Vagina (tissue), 2 donors: Measurements from ENCODE around the gene TPRKB.
"Not testable (repeated sequence)": the region's sequence is repeated elsewhere in the genome, so short reads cannot be mapped to it uniquely, and the experiment has no call there.

Experiments used
- CTCF ChIP-seq, 3 experiments: fragments of 450-650 bp in 2 of 3; fragments of 200-600 bp in 1 of 3; sonication (generic) in 1 of 3; IDR thresholded peaks; one replicate each; pipeline ENCODE4 v1.5.1; 2017 to 2019; ENCODE audit warnings: antibody characterized with exemption in 3 of 3, mild to moderate bottlenecking in 2 of 3, moderate library complexity in 2 of 3
- POLR2A ChIP-seq, 2 donors: fragments of 450-650 bp; IDR thresholded peaks; one replicate each; pipeline ENCODE4 v1.6.1; 2017; ENCODE audit warnings: antibody characterized with exemption in 2 of 2, mild to moderate bottlenecking in 2 of 2, moderate library complexity in 2 of 2
- POLR2AphosphoS5 ChIP-seq, 2 donors: sonication (generic); formaldehyde crosslinking; IDR thresholded peaks; one replicate each; pipeline ENCODE4 v1.9.0; 2017; ENCODE audit warnings: antibody characterized with exemption in 2 of 2, mild to moderate bottlenecking in 2 of 2, low read depth in 1 of 2; ENCODE audit not compliant: insufficient read depth in 1 of 2

- TF ChIP-seq CTCF (IDR thresholded peaks at IDR 0.05); POLR2A (IDR thresholded peaks at IDR 0.05); POLR2AphosphoS5 (IDR thresholded peaks at IDR 0.05; ENCODE audit: insufficient read depth in 1 of 2, low read depth in 1 of 2): not testable (repeated sequence)
These were observed 41.8 kb upstream of the TPRKB start for GRCh38 chr2:73778867-73779466.
